Measurements from ENCODE around the gene C22orf23.

DNA sequence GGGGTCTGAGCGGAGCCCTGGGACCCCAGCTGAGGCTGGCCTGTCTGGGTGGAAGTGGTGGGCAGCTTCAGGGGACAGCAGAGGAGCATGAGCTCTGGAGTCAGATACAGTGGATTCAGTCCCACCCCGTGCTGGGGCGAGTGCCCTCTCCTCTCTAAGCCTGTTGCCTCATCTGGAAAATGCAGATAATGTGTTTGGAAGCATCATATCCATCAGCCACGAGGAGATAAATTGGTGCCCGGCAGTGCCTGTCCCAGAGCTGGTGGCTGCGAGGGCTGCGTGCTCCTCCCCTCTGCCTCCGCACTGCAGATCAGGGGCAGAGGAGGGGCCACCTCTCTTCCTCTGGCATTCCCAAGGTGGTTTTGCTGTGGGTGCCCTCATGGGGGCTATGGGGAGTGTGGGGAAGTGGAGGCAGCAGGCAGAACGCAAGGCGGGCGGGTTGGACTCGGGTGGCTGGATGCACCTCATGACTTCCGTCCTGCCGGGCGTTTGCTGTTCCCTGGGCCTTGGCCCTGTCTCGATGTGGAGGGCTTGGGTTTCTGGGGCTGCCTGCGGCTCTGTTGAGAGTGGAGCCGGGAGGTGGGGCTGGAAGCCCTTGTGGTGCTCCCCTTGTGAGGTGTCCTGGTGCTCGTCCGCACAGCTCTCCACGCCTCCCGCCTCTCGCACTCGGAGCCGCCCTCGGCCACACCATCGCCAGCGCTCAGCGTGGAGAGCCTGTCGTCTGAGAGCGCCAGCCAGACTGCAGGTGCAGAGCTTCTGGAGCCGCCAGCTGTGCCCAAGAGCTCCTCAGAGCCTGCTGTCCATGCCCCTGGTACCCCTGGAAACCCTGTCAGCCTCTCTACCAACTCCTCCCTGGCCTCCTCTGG, 26.4 kb downstream of the C22orf23 start:
- TF ChIP-seq, protein P1, sequence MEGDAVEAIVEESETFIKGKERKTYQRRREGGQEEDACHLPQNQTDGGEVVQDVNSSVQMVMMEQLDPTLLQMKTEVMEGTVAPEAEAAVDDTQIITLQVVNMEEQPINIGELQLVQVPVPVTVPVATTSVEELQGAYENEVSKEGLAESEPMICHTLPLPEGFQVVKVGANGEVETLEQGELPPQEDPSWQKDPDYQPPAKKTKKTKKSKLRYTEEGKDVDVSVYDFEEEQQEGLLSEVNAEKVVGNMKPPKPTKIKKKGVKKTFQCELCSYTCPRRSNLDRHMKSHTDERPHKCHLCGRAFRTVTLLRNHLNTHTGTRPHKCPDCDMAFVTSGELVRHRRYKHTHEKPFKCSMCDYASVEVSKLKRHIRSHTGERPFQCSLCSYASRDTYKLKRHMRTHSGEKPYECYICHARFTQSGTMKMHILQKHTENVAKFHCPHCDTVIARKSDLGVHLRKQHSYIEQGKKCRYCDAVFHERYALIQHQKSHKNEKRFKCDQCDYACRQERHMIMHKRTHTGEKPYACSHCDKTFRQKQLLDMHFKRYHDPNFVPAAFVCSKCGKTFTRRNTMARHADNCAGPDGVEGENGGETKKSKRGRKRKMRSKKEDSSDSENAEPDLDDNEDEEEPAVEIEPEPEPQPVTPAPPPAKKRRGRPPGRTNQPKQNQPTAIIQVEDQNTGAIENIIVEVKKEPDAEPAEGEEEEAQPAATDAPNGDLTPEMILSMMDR (IDR thresholded peaks at IDR 0.05) = no peak
- no peak for TF ChIP-seq POLR2A (IDR thresholded peaks at IDR 0.05)
